GM15510 (cell line): ENCODE data around the gene MIA.

Source experiments
- POLR2A ChIP-seq: IDR thresholded peaks from 3 replicates; pipeline ENCODE4 v1.6.1; 2011; ENCODE audit warnings: borderline replicate concordance; ENCODE audit not compliant: insufficient read length; ENCODE audit errors: extremely low read depth

The MIA gene

DNA sequence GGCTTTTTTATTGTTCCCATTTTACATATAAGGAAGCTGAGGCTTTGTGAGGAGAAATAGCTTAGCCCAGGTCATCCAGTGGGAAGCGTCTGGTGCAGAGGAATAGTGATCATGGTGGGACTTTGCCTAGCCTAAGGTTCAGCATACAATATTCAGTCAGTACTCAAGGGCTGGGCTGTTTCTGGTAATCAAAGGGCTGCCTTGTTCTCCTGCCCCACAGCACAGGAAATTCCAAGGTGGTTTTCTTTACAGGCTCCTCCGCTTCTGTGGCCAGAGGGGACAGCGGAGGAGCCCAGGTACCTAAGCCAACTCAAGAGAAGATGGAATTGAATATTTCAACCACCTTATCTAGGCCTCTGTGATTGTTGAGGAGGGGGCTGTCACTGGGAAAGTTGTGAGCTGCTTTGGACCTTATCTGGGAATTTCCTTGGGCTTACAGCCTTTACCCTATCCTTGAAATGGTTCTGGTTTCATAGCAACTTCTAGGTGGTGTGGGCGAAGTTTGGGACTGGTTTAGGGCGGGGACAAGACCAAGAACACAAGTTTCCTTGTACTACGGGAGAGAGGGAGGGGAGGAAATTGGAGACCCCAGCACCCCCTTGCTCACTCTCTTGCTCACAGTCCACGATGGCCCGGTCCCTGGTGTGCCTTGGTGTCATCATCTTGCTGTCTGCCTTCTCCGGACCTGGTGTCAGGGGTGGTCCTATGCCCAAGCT, at the start of gene MIA:
MIA (plus strand) TSS at position 606 of the 716 bp plus-strand sequence; CDS start at position 628, 22 bp downstream.
- no peak for TF ChIP-seq POLR2A

DNA sequence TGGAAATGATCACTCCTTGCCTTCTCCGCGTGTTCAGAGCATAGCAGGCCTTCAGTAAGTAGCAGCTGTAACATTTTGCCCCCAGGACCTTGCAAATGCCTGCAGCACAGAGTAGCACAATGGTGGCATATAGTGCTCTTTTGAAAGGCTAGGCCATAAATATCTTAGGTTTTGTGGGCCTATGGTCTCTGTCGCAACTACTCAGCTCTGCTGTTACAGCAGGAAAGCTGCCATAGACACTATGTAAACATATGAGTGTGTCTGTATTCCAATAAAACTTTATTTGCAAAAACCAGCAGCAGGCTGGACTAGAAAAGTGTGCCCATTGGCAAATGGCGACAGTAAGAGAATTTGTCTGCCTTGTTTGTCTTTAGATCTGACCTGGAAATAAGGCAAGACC, 49.0 kb upstream of the MIA start:
- TF ChIP-seq POLR2A = no peak

- no peak for TF ChIP-seq POLR2A
Measured at GRCh38 chr19:40733149-40733548, 42.2 kb upstream of the MIA start.

DNA sequence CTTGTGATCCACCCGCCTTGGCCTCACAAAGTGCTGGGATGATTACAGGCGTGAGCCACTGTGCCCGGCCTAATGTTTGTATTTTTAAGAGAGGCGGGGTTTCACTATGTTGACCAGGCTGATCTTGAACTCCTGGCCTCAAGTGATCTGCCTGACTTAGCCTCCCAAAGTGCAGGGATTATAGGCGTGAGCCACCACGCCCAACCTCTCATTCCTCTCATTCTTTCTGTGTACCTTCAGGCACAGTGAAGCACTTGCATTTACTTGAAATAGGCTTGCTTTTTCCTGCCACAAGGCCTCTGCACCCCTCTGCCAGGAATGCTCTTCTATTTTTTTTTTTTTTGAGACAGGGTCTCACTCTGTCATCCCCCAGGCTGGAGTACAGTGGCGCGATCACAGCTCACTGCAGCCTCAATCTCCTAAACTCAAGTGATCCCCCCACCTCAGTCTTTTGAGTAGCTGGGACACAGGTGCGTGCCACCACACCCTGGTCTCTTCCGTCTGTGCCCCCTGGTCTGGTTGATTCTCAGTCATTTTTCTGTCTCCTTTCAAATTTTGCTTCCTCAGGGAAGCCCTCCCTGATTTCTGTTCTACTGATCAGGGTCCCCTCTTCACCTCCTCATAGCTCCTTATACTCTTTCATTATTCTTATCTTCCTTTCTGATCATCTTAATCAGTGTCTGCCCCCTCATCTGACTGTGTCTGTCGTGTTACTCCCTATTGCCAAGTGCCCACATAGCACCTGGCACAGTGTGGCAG, 40.1 kb upstream of the MIA start:
- no peak for TF ChIP-seq POLR2A

GRCh38 chr19:40736661-40737060, 38.7 kb upstream of the MIA start:
- TF ChIP-seq POLR2A = no peak

DNA sequence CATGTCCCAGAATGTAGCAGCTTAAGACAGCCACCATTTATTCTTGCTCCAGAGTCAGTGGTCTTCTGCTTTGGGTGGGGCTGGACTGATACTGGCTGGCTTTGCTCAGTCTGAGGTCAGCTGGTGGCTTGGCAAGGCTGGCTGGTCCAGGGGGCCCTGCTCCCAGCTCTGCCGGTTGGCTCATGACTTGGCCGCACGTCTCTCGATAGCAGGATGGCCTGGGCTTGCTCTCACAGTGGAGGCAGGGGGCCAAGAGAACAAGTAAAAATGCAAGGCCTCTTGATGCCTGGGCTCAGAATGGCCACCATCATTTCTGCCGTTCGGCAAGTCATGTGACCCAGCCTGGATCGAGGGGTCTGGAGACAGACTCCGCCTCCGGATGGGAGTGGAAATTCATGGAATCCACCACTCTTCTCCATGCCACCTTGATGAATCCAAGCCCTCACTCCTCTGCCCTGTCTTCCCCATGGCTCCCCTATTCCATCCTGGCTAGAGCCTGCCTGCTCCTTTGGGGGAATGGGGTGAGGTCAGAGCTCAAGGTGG, 38.1 kb upstream of the MIA start:
- TF ChIP-seq POLR2A = no peak

GRCh38 chr19:40739030-40739839, 36.1 kb upstream of the MIA start:
- TF ChIP-seq POLR2A = no peak

- no peak for TF ChIP-seq POLR2A
Measured at GRCh38 chr19:40739871-40740703, 35.2 kb upstream of the MIA start.

GRCh38 chr19:40740747-40741146, 34.6 kb upstream of the MIA start:
- TF ChIP-seq POLR2A = no peak

DNA sequence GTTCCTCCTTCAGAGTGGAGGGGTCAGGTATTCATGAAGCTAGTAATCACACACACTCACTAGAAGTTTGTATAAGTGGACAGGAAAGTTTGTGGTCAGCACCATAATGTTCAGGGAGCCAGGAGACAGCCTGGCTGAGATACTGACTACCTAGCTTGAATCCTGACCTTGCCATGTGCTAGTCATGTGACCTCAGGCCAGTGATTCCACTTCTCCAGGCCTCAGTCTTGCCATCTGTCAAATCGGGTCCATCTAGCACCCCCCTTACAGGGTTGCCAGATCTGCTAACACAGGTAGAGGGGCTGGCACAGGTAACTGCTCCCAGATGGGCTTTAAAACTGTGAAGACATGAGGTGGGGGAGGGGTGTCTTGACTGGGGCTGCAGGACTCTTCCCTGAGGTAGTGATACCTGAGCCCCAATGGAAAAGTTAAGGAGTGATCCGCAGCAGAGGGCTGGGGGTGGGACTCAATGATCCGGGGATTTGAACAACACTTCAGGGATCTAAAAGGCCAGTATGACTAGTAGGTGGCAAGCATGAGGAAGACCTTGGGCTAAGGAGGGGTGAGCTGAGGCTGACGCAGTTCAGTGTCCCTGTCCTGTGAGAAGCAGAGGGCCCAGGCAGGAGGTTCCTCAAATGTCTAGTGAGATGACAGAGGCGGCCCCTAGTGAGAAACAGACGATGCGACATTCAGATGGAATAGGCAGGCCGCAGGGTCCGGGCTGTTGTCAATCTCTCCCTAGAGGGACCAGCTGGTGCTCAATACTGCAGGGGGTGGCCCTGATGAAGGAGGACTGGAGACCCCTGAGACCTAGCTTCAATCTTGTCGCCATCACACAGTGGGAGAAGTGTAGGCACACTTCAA, 33.6 kb upstream of the MIA start:
- TF ChIP-seq POLR2A = no peak

GRCh38 chr19:40742477-40742876, 32.8 kb upstream of the MIA start:
- peak; percentile 11 for TF ChIP-seq POLR2A

DNA sequence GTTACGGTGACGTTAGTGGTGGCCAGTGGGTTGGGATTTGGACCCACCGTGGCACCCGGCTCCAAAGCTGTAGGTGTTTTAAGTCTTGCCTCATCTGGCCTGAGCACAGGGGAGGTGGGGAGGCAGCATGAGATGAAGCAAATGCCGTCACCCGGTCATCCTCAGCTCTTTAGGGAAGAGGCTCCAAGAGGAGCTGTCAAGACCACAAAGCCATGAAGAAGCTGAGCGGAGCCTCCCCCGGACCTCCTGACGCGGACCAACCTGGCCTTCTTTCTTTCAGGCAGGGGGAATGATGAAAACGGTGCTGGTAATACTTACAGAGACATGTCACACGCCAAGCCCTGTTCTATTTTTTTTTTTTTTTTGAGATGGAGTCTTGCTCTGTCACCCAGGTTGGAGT, 32.4 kb upstream of the MIA start:
- no peak for TF ChIP-seq POLR2A

DNA sequence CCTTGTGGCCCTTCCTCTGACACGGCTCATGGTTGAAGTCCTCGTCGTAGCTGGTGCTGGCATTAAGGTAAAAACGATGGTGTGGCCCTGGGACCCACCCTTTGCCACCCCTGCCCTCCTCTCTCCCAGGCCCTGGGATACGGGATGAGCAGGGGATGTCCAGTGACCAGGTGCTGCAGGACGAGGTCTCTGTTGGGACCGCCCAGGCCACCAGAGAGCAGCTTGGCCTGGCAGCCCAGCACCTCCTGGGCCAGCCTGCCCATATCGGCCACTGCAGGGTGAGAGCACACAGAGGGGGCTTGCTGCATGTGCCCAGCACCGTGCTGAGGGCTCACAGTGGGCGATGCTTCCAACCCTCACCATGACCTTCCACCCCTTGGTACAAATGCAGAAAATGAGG, 31.4 kb upstream of the MIA start:
- TF ChIP-seq POLR2A = no peak
